ENCODE data around the gene DLG2. TPM values are rescaled to one million over a fixed set of nuclear protein-coding genes. Genes with fewer than 3 reads are reported as not detected.

DLG2 gene
- polyA plus RNA-seq, 1 experiment = 0.68 TPM

DNA sequence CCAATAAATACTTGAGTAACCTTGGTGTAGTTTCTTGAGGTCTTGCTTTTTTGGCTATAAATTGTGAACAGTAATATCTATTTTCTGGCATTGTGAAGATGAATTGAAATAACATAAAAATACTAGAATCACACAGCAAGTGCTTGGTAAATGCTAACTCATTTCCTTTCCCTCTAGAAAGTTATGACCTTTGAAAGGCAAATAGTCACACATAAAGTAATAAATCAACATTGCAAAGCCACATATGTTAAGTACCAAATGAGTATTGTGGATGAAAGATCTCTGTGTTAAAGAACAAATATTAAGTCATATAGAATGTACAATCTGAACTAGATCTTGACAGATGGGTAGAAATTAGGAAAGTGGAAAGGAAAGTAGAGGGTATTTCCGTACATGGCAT is 1781.3 kb downstream of the DLG2 start:
- TF ChIP-seq, protein P1, sequence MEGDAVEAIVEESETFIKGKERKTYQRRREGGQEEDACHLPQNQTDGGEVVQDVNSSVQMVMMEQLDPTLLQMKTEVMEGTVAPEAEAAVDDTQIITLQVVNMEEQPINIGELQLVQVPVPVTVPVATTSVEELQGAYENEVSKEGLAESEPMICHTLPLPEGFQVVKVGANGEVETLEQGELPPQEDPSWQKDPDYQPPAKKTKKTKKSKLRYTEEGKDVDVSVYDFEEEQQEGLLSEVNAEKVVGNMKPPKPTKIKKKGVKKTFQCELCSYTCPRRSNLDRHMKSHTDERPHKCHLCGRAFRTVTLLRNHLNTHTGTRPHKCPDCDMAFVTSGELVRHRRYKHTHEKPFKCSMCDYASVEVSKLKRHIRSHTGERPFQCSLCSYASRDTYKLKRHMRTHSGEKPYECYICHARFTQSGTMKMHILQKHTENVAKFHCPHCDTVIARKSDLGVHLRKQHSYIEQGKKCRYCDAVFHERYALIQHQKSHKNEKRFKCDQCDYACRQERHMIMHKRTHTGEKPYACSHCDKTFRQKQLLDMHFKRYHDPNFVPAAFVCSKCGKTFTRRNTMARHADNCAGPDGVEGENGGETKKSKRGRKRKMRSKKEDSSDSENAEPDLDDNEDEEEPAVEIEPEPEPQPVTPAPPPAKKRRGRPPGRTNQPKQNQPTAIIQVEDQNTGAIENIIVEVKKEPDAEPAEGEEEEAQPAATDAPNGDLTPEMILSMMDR (IDR thresholded peaks at IDR 0.05; ENCODE audit: low read depth, low read length) = no peak
- Histone ChIP-seq H3K4me3 (ENCODE audit: low read depth, low read length) (no peak overlapping the region), H3K9me3 (ENCODE audit: control insufficient read depth, insufficient read depth, low read length) (no peaks in the 10 kb centered on the region), H3K27ac (ENCODE audit: low read depth, low read length) (no peak overlapping the region), H3K27me3 (ENCODE audit: control insufficient read depth, insufficient read depth, low read length) (peaks cover 2% of the 10 kb centered on the region)
- DNase-seq (ENCODE audit: low read depth, low spot score) = no peak
- ChIA-PET POLR2A (no interaction called here), CTCF (interaction anchor here (1.5 kb wide), 1 partner anchor 9 kb away, joined by 9 read pairs; no protein-coding TSS in a partner anchor)

DNA sequence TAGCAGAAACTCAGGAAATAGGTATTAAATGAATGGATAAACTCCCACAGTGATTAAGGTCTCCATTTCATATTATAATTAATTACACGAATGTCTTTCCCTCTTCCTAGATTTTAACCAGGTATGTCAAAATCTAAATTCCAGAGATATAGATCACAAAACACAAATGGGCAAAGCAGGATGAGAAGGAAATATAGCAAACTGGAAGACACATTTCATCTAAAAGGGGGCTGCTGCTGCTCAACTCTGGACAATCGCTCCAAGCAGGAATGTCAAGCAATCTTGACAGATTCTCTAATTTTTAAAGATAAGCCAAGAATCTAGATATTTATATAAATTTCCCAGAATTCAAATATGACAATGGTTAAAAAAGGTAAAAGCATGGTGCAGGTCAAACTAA is 1786.8 kb downstream of the DLG2 start:
- TF ChIP-seq, protein P1 (IDR thresholded peaks at IDR 0.05; ENCODE audit: low read depth, low read length) = no peak
- H3K4me3 ChIP-seq (ENCODE audit: low read depth, low read length) = no peak overlapping the region
- no peaks in the 10 kb centered on the region for H3K9me3 ChIP-seq (ENCODE audit: control insufficient read depth, insufficient read depth, low read length)
- ChIA-PET POLR2A (no interaction called here), CTCF (interaction anchor here (0.6 kb wide), 1 partner anchor 20 kb away, joined by 3 read pairs; no protein-coding TSS in a partner anchor)
- no peak for DNase-seq (ENCODE audit: low read depth, low spot score)
- H3K27ac ChIP-seq (ENCODE audit: low read depth, low read length) = no peak overlapping the region
- peaks cover 2% of the 10 kb centered on the region for H3K27me3 ChIP-seq (ENCODE audit: control insufficient read depth, insufficient read depth, low read length)

DNA sequence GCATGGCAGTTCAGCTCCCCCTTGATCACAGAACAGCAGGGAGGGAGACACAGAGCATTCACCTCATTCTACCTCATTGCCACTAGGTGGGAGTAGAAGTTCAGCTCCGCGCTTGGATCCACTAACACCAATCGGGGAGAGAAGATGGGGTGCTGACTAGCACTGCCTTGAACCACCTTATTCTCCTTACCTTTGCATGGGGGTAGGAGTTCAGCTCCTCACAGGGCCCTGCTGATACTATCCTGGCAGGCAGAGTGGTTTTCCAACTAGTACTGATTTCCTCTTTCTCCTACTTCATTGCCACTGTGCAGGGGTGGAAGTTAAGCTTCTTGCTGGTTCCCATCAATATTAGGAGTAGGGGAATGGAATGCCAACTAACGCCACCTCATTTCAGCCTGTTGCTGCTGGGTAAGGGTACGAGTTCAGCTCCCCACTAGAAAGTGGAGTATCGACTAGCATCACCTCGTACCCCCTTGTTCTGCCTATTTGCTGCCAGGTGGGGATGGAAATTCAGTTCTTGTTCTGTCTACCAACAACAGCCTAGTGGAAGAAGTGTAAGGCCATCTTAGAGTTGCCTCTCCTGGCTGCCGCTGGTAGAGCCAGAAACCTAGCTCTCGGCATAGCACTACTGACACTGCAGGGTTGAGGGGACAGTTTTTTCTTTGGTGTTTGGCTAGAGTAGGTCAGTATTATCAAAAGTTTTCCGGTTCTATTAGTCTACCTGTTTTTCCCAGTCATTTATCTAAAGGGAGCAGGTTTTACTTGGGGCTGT is 1790.1 kb downstream of the DLG2 start:
- DNase-seq (ENCODE audit: low read depth, low spot score) = no peak
- no peaks in the 10 kb centered on the region for H3K27me3 ChIP-seq (ENCODE audit: control insufficient read depth, insufficient read depth, low read length)
- POLR2A ChIA-PET = no interaction called here
- H3K4me3 ChIP-seq (ENCODE audit: low read depth, low read length) = no peak overlapping the region
- CTCF ChIA-PET = interaction anchor here (0.5 to 5.0 kb wide), 50 partner anchors 8 to 1754 kb away, joined by 3 to 87 read pairs (median 4); no protein-coding TSS in a partner anchor
- TF ChIP-seq, protein P1 (IDR thresholded peaks at IDR 0.05; ENCODE audit: low read depth, low read length) = peak; percentile 88
- no peak overlapping the region for H3K27ac ChIP-seq (ENCODE audit: low read depth, low read length)
- H3K9me3 ChIP-seq (ENCODE audit: control insufficient read depth, insufficient read depth, low read length) = no peaks in the 10 kb centered on the region

DNA sequence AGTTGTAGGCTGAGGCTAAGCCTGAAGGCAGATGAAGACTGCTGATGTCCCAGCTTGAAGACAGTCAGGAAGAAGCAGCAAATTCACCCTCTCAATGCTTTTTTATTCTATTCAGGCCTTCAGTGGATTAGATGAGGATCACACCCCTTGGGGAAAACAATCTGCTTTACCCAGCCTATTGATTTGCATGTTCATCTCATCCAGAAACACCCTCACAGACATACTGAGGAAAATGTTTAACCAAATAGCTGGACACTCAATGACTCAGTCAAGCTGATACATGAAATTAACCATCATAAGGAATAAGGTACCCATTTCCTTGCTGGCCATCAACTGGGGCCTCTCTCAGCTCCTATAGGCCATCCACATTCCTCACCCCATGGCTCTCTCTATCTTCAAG is 1791.1 kb downstream of the DLG2 start:
- Histone ChIP-seq H3K4me3 (ENCODE audit: low read depth, low read length) (no peak overlapping the region), H3K9me3 (ENCODE audit: control insufficient read depth, insufficient read depth, low read length) (no peaks in the 10 kb centered on the region), H3K27me3 (ENCODE audit: control insufficient read depth, insufficient read depth, low read length) (no peaks in the 10 kb centered on the region), H3K27ac (ENCODE audit: low read depth, low read length) (no peak overlapping the region)
- POLR2A ChIA-PET = no interaction called here
- DNase-seq (ENCODE audit: low read depth, low spot score) = no peak
- TF ChIP-seq, protein P1 (IDR thresholded peaks at IDR 0.05; ENCODE audit: low read depth, low read length) = no peak
- CTCF ChIA-PET = interaction anchor here (0.5 to 5.0 kb wide), 47 partner anchors 9 to 1755 kb away, joined by 3 to 87 read pairs (median 5); no protein-coding TSS in a partner anchor

DNA sequence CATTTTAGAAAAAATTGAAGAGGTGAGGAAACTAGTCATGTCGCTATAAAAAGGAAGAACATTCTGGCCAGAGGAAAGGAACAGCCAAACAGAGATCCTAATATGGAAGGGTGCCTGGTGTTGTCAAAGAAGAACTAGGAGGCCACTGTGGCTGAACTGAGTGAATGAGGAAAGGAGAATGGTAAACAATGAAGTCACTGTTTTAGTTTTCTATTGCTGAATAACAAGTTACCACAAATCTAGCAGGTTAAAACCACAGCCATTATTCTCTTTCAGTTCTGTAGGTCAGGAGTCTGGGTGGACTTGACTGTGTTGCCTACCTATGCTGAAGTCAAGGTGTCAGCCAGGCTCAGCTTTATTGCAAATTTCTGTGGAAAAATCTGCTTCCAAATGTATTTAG is 1791.7 kb downstream of the DLG2 start:
- ChIA-PET POLR2A (no interaction called here), CTCF (interaction anchor here (1.2 to 5.0 kb wide), 6 partner anchors 8 to 732 kb away, joined by 3 to 87 read pairs (median 30); no protein-coding TSS in a partner anchor)
- Histone ChIP-seq H3K9me3 (ENCODE audit: control insufficient read depth, insufficient read depth, low read length) (no peaks in the 10 kb centered on the region), H3K4me3 (ENCODE audit: low read depth, low read length) (no peak overlapping the region), H3K27ac (ENCODE audit: low read depth, low read length) (no peak overlapping the region), H3K27me3 (ENCODE audit: control insufficient read depth, insufficient read depth, low read length) (no peaks in the 10 kb centered on the region)
- DNase-seq (ENCODE audit: low read depth, low spot score) = no peak
- TF ChIP-seq, protein P1 (IDR thresholded peaks at IDR 0.05; ENCODE audit: low read depth, low read length) = no peak
